Adrenal gland (tissue), 5 donors: Measurements from ENCODE around the gene NAP1L4.
A peak's percentile ranks its signal among the peaks of the same experiment; 100 is the strongest.

Experiments used
- POLR2A ChIP-seq, 2 donors: fragments of 450-650 bp; IDR thresholded peaks; one replicate each; pipeline ENCODE4 v1.6.1; 2017; ENCODE audit warnings: antibody characterized with exemption in 2 of 2, mild to moderate bottlenecking in 2 of 2, moderate library complexity in 1 of 2
- TF ChIP-seq, protein P1 (sequence below), 6 experiments: fragments of 450-650 bp in 4 of 6; fragments of 200-600 bp in 2 of 6; sonication (generic) in 1 of 6; IDR thresholded peaks; 1 replicate in 5 of 6; 2 replicates in 1 of 6; pipeline versions ENCODE4 v1.5.1 to v1.8.0; 2016 to 2021; ENCODE audit warnings: antibody characterized with exemption in 6 of 6, mild to moderate bottlenecking in 2 of 6, moderate library complexity in 1 of 6
- donor health status: DM: no; HTN: no; CAD: no.

DNA sequence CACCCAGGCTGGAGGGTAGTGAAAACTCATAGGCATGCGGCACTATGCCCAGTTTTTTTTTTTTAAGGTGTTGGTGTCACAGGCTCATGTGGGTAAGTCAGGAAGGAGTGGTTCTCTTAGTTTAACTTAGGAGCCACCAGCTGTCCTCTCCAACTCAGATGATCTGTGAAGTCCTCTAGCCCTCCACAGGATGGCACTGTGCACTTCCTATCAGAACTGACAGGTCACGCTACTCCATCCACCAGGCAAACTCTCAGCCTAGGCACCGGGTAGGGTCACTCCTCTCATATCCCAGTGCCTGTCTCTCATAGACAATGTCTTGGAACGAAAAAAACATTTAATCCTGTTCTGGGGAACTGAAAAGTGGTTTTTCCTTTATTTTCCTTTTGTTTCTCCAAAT lies 16.5 kb downstream of the NAP1L4 start:
- TF ChIP-seq, protein P1, sequence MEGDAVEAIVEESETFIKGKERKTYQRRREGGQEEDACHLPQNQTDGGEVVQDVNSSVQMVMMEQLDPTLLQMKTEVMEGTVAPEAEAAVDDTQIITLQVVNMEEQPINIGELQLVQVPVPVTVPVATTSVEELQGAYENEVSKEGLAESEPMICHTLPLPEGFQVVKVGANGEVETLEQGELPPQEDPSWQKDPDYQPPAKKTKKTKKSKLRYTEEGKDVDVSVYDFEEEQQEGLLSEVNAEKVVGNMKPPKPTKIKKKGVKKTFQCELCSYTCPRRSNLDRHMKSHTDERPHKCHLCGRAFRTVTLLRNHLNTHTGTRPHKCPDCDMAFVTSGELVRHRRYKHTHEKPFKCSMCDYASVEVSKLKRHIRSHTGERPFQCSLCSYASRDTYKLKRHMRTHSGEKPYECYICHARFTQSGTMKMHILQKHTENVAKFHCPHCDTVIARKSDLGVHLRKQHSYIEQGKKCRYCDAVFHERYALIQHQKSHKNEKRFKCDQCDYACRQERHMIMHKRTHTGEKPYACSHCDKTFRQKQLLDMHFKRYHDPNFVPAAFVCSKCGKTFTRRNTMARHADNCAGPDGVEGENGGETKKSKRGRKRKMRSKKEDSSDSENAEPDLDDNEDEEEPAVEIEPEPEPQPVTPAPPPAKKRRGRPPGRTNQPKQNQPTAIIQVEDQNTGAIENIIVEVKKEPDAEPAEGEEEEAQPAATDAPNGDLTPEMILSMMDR (IDR thresholded peaks at IDR 0.05): peak in 5 of 6 experiments; percentile 22 to 50 (median 40)
- no peak for TF ChIP-seq POLR2A (IDR thresholded peaks at IDR 0.05)
